HL-60 (cell line): ENCODE data around the gene LONP2.

Source experiments
- POLR2AphosphoS5 ChIP-seq: IDR thresholded peaks from 2 replicates; pipeline ENCODE4 v1.6.1; 2012; ENCODE audit warnings: low read depth
- TF ChIP-seq, protein P1 (sequence below): IDR thresholded peaks from one replicate; pipeline ENCODE4 v1.5.1; 2011; ENCODE audit warnings: low read length, control low read depth, inconsistent platforms; ENCODE audit not compliant: insufficient read depth

DNA sequence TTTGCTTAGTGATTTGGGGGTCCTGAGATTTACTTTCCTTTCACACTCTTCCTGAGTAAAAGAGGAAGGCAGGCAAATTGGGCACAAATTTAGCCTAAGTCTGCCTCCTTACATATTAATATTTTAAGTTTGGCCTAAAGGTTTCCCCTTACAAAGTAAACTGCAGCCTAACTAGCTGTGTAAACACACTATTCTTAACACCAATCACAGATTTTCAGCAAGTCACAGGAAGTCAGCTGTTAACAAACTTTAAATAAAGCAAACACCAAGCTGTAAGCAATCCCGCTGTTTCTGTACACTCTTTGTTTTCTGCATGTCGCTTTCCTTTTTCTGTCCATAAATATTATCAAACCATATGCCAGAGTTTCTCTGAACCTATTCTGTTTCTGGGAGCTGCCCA is 48.4 kb downstream of the LONP2 start:
- TF ChIP-seq, protein P1, sequence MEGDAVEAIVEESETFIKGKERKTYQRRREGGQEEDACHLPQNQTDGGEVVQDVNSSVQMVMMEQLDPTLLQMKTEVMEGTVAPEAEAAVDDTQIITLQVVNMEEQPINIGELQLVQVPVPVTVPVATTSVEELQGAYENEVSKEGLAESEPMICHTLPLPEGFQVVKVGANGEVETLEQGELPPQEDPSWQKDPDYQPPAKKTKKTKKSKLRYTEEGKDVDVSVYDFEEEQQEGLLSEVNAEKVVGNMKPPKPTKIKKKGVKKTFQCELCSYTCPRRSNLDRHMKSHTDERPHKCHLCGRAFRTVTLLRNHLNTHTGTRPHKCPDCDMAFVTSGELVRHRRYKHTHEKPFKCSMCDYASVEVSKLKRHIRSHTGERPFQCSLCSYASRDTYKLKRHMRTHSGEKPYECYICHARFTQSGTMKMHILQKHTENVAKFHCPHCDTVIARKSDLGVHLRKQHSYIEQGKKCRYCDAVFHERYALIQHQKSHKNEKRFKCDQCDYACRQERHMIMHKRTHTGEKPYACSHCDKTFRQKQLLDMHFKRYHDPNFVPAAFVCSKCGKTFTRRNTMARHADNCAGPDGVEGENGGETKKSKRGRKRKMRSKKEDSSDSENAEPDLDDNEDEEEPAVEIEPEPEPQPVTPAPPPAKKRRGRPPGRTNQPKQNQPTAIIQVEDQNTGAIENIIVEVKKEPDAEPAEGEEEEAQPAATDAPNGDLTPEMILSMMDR: no peak
- no peak for TF ChIP-seq POLR2AphosphoS5
